HL-60 (cell line): ENCODE data around the gene AKR1C1.

ENCODE experiments used
- CTCF ChIP-seq: IDR thresholded peaks from one replicate; pipeline ENCODE4 v1.5.1; 2011; ENCODE audit warnings: low read length, control low read depth, inconsistent platforms; ENCODE audit not compliant: insufficient read depth
- SPI1 ChIP-seq: IDR thresholded peaks from 2 replicates; pipeline ENCODE4 v1.6.1; 2012; ENCODE audit warnings: low read depth, mild to moderate bottlenecking, borderline replicate concordance

GRCh38 chr10:4953405-4953804, 9.8 kb upstream of the AKR1C1 start:
- no peak for TF ChIP-seq CTCF
- no peak for TF ChIP-seq SPI1
